ENCODE measurements around the gene PRDM9. TPM values are rescaled to one million over a fixed set of nuclear protein-coding genes. Genes with fewer than 3 reads are reported as not detected.
A peak's percentile ranks its signal among the peaks of the same experiment; 100 is the strongest.
"Not testable (repeated sequence)": the region's sequence is repeated elsewhere in the genome, so short reads cannot be mapped to it uniquely, and the experiment has no call there.

Gene PRDM9
- total RNA-seq, 1 donor from 2014 or later = not detected

- no peaks in the 10 kb centered on the region for H3K27me3 Mint-ChIP-seq (ENCODE audit: low read depth)
- H3K4me3 Mint-ChIP-seq = no peak overlapping the region
- no peak overlapping the region for H3K27ac Mint-ChIP-seq (ENCODE audit: unreplicated experiment)
- TF ChIP-seq CTCF (conservative IDR thresholded peaks at IDR 0.05) = no peak
- H3K9me3 Mint-ChIP-seq = peaks cover 23% of the 10 kb centered on the region
- H3K4me1 Mint-ChIP-seq = no peaks in the 10 kb centered on the region
- no peak for DNase-seq (ENCODE audit: low read depth, low spot score)
- H3K36me3 Mint-ChIP-seq (ENCODE audit: low read depth) = peaks cover 7% of the 10 kb centered on the region
Measured at GRCh38 chr5:23484096-23484495, 23.3 kb upstream of the PRDM9 start.

- H3K4me1 Mint-ChIP-seq; DNase-seq (ENCODE audit: low read depth, low spot score); H3K36me3 Mint-ChIP-seq (ENCODE audit: low read depth); H3K4me3 Mint-ChIP-seq; H3K27me3 Mint-ChIP-seq (ENCODE audit: low read depth); H3K27ac Mint-ChIP-seq (ENCODE audit: unreplicated experiment): not testable (repeated sequence)
- H3K9me3 Mint-ChIP-seq = peaks cover 22% of the 10 kb centered on the region
Measured at GRCh38 chr5:23486227-23486626, 21.2 kb upstream of the PRDM9 start.

GRCh38 chr5:23490993-23491392 lies 16.4 kb upstream of the PRDM9 start:
- H3K4me1 Mint-ChIP-seq = no peaks in the 10 kb centered on the region
- H3K4me3 Mint-ChIP-seq = no peak overlapping the region
- DNase-seq (ENCODE audit: low read depth, low spot score) = no peak
- no peak for TF ChIP-seq CTCF (conservative IDR thresholded peaks at IDR 0.05)
- peaks cover 7% of the 10 kb centered on the region for H3K36me3 Mint-ChIP-seq (ENCODE audit: low read depth)
- no peaks in the 10 kb centered on the region for H3K27me3 Mint-ChIP-seq (ENCODE audit: low read depth)
- no peak overlapping the region for H3K27ac Mint-ChIP-seq (ENCODE audit: unreplicated experiment)
- peaks cover 15% of the 10 kb centered on the region for H3K9me3 Mint-ChIP-seq

GRCh38 chr5:23494558-23494957 lies 12.9 kb upstream of the PRDM9 start:
- Mint-ChIP-seq H3K36me3 (ENCODE audit: low read depth) (no peaks in the 10 kb centered on the region), H3K9me3 (peaks cover under 1% of the 10 kb centered on the region), H3K4me3 (no peak overlapping the region), H3K27ac (ENCODE audit: unreplicated experiment) (no peak overlapping the region), H3K4me1 (no peaks in the 10 kb centered on the region), H3K27me3 (ENCODE audit: low read depth) (no peaks in the 10 kb centered on the region)
- DNase-seq (ENCODE audit: low read depth, low spot score) = no peak
- TF ChIP-seq CTCF (conservative IDR thresholded peaks at IDR 0.05) = no peak

GRCh38 chr5:23496576-23496975 lies 10.8 kb upstream of the PRDM9 start:
- Mint-ChIP-seq H3K36me3 (ENCODE audit: low read depth) (no peaks in the 10 kb centered on the region), H3K4me3 (no peak overlapping the region), H3K27me3 (ENCODE audit: low read depth) (no peaks in the 10 kb centered on the region), H3K4me1 (no peaks in the 10 kb centered on the region), H3K9me3 (no peaks in the 10 kb centered on the region), H3K27ac (ENCODE audit: unreplicated experiment) (no peak overlapping the region)
- no peak for TF ChIP-seq CTCF (conservative IDR thresholded peaks at IDR 0.05)
- no peak for DNase-seq (ENCODE audit: low read depth, low spot score)

GRCh38 chr5:23506329-23507236 lies 826 bp upstream of the PRDM9 start:
- DNase-seq (ENCODE audit: low read depth, low spot score) = peak; percentile 11
- no peaks in the 10 kb centered on the region for H3K36me3 Mint-ChIP-seq (ENCODE audit: low read depth)
- peak; percentile 49 for TF ChIP-seq CTCF (conservative IDR thresholded peaks at IDR 0.05)
- no peaks in the 10 kb centered on the region for H3K27me3 Mint-ChIP-seq (ENCODE audit: low read depth)
- H3K4me3 Mint-ChIP-seq = no peak overlapping the region
- H3K27ac Mint-ChIP-seq (ENCODE audit: unreplicated experiment) = no peak overlapping the region
- H3K4me1 Mint-ChIP-seq = peaks cover 4% of the 10 kb centered on the region
- peaks cover 13% of the 10 kb centered on the region for H3K9me3 Mint-ChIP-seq

GRCh38 chr5:23510434-23510833 lies 3.0 kb downstream of the PRDM9 start:
- H3K36me3 Mint-ChIP-seq (ENCODE audit: low read depth); H3K27ac Mint-ChIP-seq (ENCODE audit: unreplicated experiment); H3K27me3 Mint-ChIP-seq (ENCODE audit: low read depth); H3K4me1 Mint-ChIP-seq; DNase-seq (ENCODE audit: low read depth, low spot score); H3K4me3 Mint-ChIP-seq: not testable (repeated sequence)
- peaks cover 14% of the 10 kb centered on the region for H3K9me3 Mint-ChIP-seq

Data from neural crest cell (in vitro differentiated cells).